Measurements from ENCODE around the gene ALKBH4.
"Not testable (repeated sequence)": the region's sequence is repeated elsewhere in the genome, so short reads cannot be mapped to it uniquely, and the experiment has no call there.

ALKBH4 gene

DNA sequence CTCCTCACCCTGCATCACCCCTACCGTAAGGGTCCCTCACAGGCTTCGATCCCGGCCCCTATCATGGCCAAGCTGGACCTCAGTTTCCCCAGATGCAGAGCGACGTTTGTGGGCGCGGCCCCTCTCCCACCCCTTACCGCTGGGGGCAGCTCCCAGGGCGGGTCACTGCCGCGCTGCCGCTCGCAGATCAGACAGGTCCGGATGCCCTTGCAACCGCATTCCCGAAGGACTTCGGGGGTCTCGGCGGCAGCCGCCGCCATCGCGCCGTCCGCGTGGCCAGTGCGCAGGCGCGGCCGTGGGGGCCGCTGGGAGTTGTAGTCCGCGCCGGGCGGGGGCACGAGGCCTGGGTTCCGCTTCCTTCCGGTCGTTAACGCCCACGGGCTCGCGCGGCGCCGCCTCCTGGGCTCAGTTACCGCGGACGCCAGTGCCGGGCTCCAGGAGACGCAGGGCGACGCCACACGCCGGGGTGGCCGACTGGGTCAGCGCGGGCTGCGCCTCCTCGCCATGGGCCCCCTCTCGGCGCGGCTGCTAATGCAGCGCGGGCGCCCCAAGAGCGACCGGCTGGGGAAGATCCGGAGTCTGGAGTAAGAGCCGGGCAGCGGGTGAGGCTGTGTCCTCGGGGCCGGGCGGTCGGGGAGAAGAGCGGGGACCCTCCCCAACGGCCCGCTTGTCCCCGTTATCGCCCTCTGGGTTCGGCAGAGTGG lies at the start of gene ALKBH4, which contains the start of gene LRWD1:
Gene ALKBH4 (minus strand): TSS at position 287 of the 704 bp plus-strand sequence. CDS start 27 bp downstream, at position 260.
Gene LRWD1 (plus strand): TSS at position 408 of the 704 bp plus-strand sequence. CDS start 97 bp downstream, at position 505.
- peak; percentile 90 for DNase-seq

- peak; percentile 90 for DNase-seq
Observed at GRCh38 chr7:102512642-102513221, 48.1 kb upstream of the ALKBH4 start.

DNA sequence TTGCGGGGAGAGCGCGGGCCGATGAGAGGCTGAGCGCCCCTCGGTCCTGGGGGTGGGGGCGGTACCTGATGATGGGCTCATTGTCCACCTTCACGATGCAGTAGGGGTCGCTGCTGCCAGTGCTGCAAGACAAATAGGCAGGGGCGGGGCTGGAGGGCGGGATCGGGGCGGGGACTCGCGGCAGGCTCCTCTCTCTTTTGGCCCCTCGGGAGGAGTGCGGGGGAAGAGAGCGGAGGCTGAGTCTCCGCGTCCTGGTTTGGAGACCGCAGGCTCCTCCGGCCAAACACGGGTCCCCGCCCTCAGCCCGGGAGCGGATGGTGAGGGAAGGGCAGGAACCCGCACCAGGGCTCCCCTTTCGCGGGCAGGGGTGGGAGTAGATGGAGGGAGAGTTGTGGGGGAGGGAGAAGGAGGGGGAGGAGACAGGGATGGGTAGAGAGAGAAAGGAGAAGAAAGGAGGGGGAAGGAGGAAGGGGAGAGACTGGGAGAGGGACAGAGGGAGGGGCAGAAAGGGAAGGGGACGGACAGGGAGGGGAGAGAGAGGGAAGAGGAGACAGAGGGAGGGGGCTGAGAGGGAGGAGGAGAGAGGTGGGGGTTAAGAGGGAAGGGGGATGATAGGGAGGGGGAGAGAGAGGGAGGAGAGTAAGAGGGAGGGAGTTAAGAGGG lies 47.3 kb upstream of the ALKBH4 start:
- DNase-seq: not testable (repeated sequence)

DNA sequence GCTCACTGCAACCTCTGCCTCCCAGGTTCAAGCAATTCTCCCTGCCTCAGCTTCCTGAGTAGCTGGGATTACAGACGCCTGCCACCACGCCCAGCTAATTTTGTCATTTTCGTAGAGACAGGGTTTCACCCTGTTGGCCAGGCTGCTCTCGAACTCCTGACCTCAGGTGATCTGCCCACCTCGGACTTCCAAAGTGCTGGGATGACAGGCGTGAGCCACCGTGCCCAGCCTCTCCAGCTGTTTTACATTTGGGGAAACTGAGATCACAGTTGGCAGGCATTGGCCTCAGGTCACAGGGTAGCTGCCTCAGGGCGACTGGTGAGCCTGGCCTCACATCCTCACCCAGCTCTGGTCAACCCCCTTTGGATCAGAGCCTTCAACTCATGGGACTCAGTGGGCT lies 45.9 kb upstream of the ALKBH4 start:
- DNase-seq: not testable (repeated sequence)

DNA sequence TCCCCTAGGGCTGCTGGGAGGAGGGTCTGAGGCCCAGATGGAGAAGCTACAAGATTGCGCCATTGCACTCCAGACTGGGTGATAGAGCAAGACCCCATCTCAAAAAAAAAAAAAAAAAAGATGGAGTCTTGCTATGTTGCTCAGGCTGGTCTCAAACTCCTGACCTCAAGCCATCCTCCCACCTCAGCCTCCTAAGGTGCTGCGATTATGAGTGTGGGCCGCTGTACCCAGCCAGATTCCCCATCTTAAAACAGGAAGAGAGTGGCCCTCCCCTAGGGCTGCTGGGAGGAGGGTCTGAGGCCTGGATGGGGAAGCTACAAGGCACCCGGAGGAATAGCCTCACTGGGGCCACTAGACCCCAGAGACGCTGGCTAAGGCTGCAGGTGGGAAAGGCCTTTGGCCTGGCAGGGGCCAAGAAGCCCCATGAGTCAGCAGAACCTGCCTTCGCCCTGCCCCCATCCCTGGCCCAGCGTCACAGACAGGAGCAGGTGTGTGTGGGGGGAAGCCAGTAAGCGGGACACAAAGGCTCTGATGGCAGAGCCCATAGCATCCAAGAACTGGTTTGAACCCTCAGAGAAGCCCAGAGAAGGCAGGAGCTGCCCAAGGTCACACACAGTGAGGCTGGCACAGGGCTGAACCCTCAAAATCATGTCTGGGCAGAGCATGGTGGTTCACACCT lies 42.9 kb upstream of the ALKBH4 start:
- DNase-seq: not testable (repeated sequence)

DNA sequence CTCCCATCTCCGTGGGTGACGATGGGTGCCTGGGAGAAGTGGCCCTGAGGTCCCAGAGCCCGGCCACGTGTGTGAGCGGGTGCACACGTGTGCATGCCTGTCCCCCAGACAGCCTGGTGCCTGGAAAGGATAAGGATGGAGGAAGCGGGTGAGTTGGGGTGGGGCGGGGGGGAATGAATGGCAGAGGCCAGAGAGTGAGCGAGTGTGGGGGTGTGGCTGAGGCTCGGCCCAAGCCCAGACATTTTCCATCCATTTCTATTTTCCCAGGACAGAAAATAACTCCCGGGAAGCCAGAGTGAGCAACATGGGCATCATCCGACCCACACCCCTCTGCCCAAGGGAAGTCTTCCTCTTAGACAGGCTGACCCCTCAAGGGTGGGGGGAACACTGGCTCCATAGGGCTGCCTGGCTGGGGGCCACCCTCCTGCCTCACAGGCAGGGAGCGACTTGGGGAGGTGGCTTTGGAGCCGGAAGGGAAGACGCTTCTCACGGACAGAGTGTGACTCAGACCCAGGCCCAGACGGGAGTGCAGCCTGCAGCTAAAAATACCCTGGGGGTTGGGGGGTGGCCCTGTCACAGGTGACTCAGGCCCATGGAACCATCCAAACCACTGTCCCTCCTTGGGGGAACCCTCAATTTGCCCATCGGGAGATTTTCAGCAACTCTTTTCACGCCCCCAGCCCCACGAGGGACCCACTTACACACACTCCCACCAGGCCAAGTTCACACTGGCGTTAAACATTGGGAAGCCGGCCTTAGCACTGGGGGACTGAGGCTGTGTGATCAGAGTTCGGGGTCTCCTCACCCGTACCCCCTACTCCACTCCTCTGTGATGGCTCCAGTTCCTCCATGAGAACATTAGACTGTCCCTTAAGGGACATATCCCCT lies 40.9 kb upstream of the ALKBH4 start:
- DNase-seq: not testable (repeated sequence)

- DNase-seq: not testable (repeated sequence)
Observed at GRCh38 chr7:102503141-102503540, 38.5 kb upstream of the ALKBH4 start.

GRCh38 chr7:102498321-102498720 lies 33.7 kb upstream of the ALKBH4 start:
- DNase-seq: not testable (repeated sequence)

DNA sequence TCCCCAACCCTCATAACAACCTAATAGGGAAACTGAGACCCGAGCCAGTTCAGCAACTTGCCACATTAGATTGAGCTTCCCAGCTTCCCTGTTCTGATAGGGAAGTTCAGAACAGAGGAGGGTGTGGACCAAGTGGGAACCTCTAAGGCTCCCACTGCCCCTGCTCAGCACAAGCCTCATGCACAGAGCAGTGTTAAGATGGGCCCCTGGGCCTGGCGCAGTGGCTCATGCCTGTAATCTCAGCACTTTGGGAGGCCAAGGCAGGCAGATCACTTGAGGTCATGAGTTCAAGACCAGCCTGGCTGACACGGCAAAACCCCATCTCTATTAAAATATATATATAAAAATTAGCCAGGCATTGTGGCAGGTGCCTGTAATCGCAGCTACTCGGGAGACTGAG lies 32.6 kb upstream of the ALKBH4 start:
- not testable (repeated sequence) for DNase-seq

DNA sequence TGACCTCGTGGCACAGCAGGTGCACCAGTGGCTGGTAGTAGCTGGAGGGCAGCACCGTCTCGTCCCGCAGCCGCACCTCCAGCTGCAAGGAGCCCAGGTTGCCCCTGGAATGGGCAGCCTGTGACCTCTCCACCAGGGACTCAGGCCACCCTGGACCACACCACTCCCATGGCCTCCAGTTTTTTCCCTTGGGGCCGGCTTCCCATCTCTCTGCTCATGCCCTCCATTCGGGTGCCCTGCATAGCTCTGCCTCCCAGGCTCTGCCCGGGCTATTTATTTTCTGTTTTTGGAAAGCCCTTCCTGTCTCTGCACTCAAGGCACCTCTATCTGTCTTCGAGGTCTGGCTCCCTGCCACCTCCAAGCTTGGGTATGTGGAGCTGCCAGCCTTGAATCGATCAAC lies 32.2 kb upstream of the ALKBH4 start:
- not testable (repeated sequence) for DNase-seq

DNA sequence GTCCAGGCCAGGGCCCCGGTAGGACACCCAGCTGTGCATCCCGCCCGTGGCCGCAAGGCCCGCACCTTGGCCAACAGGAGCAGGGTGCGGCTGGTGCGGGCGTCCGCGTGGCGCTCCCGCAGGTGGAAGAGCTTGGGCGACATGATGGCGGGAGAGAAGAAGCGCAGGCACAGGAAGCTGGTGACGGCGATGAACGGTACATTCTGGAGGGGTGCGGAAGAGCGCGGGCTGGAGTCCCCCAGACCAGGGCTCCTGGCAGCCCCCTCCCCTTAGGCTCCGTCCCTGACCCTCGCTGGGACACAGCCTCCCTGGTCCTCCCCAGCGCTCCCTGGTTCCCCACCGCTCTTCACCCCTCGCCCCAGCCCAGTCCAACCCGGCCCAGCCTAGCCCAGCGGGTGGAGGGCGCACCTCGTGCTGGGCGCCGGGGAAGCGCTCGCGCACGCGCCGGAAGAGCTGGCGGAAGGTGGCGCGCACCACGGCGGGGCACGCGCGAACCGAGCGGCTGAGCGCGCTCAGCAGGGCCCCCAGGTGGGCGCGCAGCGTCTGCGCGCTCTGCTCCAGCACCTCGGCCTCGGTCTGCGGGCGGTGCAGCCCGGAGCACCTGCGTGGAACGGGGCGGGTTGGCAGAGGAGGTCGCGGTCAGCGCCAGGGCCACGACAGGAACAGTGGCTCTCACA lies 29.9 kb upstream of the ALKBH4 start:
- DNase-seq: not testable (repeated sequence)

GRCh38 chr7:102494026-102494425 lies 29.4 kb upstream of the ALKBH4 start:
- not testable (repeated sequence) for DNase-seq

GRCh38 chr7:102493220-102493935 lies 28.7 kb upstream of the ALKBH4 start:
- DNase-seq: not testable (repeated sequence)

DNA sequence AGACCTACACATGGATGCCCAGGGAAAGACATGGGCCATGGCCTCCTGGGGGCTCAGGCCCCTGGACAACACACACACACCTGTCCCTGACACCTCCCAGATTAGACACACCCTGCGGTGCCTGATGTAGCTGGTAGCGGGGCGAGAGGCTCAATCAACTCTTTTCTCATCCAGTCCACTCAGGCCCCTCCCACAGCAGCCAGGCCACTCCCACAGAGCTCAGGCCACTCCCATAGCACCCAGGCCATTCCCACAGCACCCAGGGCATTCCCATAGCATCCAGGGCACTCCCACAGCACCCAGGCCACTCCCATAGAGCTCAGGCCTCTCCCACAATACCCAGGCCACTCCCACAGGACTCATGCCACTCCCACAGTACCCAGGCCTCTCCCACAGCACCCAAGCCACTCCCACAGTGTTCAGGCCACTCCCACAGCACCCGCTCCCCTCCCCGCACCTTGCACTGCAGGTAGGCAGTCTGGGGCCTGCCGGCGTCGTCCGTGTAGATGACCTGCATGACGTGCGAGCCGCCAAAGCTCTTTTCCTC lies 25.9 kb upstream of the ALKBH4 start:
- DNase-seq: not testable (repeated sequence)

- DNase-seq: not testable (repeated sequence)
Observed at GRCh38 chr7:102484317-102484716, 19.7 kb upstream of the ALKBH4 start.

- not testable (repeated sequence) for DNase-seq
Observed at GRCh38 chr7:102481962-102482361, 17.3 kb upstream of the ALKBH4 start.

DNA sequence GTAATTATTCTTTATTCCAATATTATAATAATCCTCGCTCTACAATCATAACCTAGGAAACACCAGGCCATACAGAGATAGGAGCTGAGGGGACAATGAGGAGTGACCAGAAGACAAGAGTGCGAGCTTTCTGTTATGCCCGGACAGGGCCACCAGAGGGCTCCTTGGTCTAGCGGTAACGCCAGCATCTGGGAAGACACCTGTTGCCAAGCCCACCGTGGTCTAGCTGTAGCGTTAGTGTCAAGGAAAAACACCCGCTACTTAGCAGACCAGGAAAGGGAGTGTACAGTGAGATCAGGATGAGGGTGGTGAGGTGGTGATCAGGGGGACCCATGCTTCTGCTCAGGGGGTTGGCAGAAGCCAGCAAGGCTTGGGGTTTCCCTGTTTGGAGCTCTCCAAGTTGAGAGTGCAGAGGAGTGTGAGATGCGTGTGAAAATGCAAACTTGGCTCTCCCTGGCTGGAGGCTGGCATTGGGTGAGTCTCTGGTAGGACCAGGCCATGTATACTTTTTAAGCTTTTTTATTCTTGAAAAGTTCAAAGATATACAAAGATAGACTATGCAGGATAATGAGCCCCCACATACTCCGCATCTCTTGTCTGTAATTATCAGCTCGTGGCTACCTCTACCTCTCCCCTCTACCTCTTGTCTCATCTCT lies 15.4 kb upstream of the ALKBH4 start:
- DNase-seq: not testable (repeated sequence)

GRCh38 chr7:102479209-102479584 lies 14.5 kb upstream of the ALKBH4 start:
- DNase-seq: not testable (repeated sequence)

- peak; percentile 77 for DNase-seq
Observed at GRCh38 chr7:102478314-102479208, 13.9 kb upstream of the ALKBH4 start, which contains the start of gene POLR2J. POLR2J (minus strand) TSS chr7:102478922; CDS start chr7:102478860, 62 bp downstream.
